Mesothelial cell of epicardium (in vitro differentiated cells): ENCODE results near the gene GRM7. TPM values are rescaled to one million over a fixed set of nuclear protein-coding genes. Genes with fewer than 3 reads are reported as not detected.

Experiments used
- DNase-seq, 2 experiments: peaks; one replicate each; pipeline ENCODE4 v3.0.0; 2021; ENCODE audit warnings: low spot score in 2 of 2; ENCODE audit not compliant: unreplicated experiment in 2 of 2
- H3K27ac Mint-ChIP-seq: 2 replicates; pipeline ENCODE4 v1.8.0; 2021; ENCODE audit warnings: mixed read lengths
- H3K27me3 Mint-ChIP-seq: 2 replicates; pipeline ENCODE4 v1.8.0; 2021; ENCODE audit warnings: low read depth, mixed read lengths
- H3K36me3 Mint-ChIP-seq: 2 replicates; pipeline ENCODE4 v1.8.0; 2021; ENCODE audit warnings: mixed read lengths
- H3K4me1 Mint-ChIP-seq: 2 replicates; pipeline ENCODE4 v1.8.0; 2021; ENCODE audit warnings: mixed read lengths
- H3K4me3 Mint-ChIP-seq: 2 replicates; pipeline ENCODE4 v1.8.0; 2021; ENCODE audit warnings: mild to moderate bottlenecking, moderate library complexity, mixed read lengths
- H3K9me3 Mint-ChIP-seq: 2 replicates; pipeline ENCODE4 v1.8.0; 2021; ENCODE audit warnings: mixed read lengths
- total RNA-seq: library from RNA; stranded (reverse); gene quantifications from 3 replicates; pipeline ENCODE4 v1.2.1, GENCODE V29; 2021
- TF ChIP-seq, protein P1 (sequence below): fragments of 200-600 bp; sonication (generic); IDR thresholded peaks from one replicate; pipeline ENCODE4 v1.5.0; 2021; ENCODE audit warnings: antibody characterized with exemption; ENCODE audit not compliant: unreplicated experiment

GRM7 gene
- total RNA-seq, 1 donor from 2014 or later = 0.69 TPM

DNA sequence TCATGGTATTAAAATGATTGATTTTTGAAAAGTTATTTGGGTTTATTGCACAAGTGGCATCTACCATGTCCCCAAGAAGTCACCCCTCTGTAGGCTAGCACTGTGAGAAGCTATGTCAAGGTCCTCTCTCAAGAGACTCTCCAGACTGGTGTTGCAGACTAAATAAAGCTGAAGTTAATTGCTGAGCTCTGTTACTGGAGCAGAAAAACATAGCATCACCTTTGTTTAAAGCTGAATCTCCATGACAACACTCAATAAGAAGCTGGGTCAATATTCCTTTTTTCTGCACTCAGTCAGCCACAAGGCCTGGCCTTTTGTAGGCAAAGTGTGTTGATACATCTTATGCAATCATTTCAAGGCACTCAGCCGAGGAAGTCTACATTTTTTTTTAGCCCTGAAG is 834.1 kb downstream of the GRM7 start:
- Mint-ChIP-seq H3K4me3 (no peak overlapping the region), H3K9me3 (no peaks in the 10 kb centered on the region), H3K27me3 (no peaks in the 10 kb centered on the region), H3K4me1 (peaks cover 8% of the 10 kb centered on the region), H3K27ac (no peak overlapping the region), H3K36me3 (no peaks in the 10 kb centered on the region)
- TF ChIP-seq, protein P1, sequence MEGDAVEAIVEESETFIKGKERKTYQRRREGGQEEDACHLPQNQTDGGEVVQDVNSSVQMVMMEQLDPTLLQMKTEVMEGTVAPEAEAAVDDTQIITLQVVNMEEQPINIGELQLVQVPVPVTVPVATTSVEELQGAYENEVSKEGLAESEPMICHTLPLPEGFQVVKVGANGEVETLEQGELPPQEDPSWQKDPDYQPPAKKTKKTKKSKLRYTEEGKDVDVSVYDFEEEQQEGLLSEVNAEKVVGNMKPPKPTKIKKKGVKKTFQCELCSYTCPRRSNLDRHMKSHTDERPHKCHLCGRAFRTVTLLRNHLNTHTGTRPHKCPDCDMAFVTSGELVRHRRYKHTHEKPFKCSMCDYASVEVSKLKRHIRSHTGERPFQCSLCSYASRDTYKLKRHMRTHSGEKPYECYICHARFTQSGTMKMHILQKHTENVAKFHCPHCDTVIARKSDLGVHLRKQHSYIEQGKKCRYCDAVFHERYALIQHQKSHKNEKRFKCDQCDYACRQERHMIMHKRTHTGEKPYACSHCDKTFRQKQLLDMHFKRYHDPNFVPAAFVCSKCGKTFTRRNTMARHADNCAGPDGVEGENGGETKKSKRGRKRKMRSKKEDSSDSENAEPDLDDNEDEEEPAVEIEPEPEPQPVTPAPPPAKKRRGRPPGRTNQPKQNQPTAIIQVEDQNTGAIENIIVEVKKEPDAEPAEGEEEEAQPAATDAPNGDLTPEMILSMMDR = no peak
- DNase-seq = no peak

- H3K9me3 Mint-ChIP-seq = no peaks in the 10 kb centered on the region
- no peaks in the 10 kb centered on the region for H3K36me3 Mint-ChIP-seq
- DNase-seq = no peak
- TF ChIP-seq, protein P1 = no peak
- H3K27me3 Mint-ChIP-seq = no peaks in the 10 kb centered on the region
- no peak overlapping the region for H3K4me3 Mint-ChIP-seq
- no peak overlapping the region for H3K27ac Mint-ChIP-seq
- peaks cover 8% of the 10 kb centered on the region for H3K4me1 Mint-ChIP-seq
Observed at GRCh38 chr3:7696320-7696719, 835.4 kb downstream of the GRM7 start.

GRCh38 chr3:7697548-7697947 is 836.6 kb downstream of the GRM7 start:
- no peaks in the 10 kb centered on the region for H3K36me3 Mint-ChIP-seq
- DNase-seq = no peak
- no peaks in the 10 kb centered on the region for H3K9me3 Mint-ChIP-seq
- no peak overlapping the region for H3K4me3 Mint-ChIP-seq
- peaks cover 8% of the 10 kb centered on the region for H3K4me1 Mint-ChIP-seq
- TF ChIP-seq, protein P1 = no peak
- no peak overlapping the region for H3K27ac Mint-ChIP-seq
- no peaks in the 10 kb centered on the region for H3K27me3 Mint-ChIP-seq

DNA sequence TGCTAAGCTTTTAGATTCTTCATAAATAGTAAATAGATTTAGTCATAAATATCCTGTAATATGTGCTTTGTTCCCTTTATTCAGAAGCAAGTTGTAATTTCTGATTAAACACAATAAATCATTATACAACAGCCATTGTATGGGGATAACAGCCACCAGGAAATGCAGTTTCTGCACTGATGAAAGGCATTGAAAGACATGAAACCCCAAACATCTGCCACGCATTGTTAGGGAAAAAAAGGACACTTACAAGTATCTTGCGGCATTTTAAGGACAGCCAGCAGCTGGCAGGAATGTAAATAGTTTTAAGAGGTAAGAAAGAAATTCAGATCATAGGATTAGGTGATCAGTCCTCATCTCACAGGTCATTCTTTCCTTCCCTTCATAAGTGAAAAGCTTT is 839.6 kb downstream of the GRM7 start:
- no peak overlapping the region for H3K4me3 Mint-ChIP-seq

GRCh38 chr3:7700977-7701376 is 840.1 kb downstream of the GRM7 start:
- no peaks in the 10 kb centered on the region for H3K27me3 Mint-ChIP-seq

More for the DNA sequence above, 839.6 kb downstream of the GRM7 start:
- no peaks in the 10 kb centered on the region for H3K36me3 Mint-ChIP-seq
- H3K9me3 Mint-ChIP-seq = no peaks in the 10 kb centered on the region
- no peaks in the 10 kb centered on the region for H3K27me3 Mint-ChIP-seq
- no peak overlapping the region for H3K27ac Mint-ChIP-seq
- TF ChIP-seq, protein P1 = no peak
- DNase-seq = no peak
- H3K4me1 Mint-ChIP-seq = peaks cover 8% of the 10 kb centered on the region

GRCh38 chr3:7707187-7707586 is 846.3 kb downstream of the GRM7 start:
- DNase-seq = no peak
- Mint-ChIP-seq H3K9me3 (no peaks in the 10 kb centered on the region), H3K4me1 (peaks cover 6% of the 10 kb centered on the region), H3K27ac (no peak overlapping the region), H3K36me3 (no peaks in the 10 kb centered on the region), H3K4me3 (no peak overlapping the region), H3K27me3 (no peaks in the 10 kb centered on the region)
- TF ChIP-seq, protein P1 = no peak

More at GRCh38 chr3:7700977-7701376, 840.1 kb downstream of the GRM7 start:
- H3K9me3 Mint-ChIP-seq = no peaks in the 10 kb centered on the region
- TF ChIP-seq, protein P1 = no peak
- peaks cover 8% of the 10 kb centered on the region for H3K4me1 Mint-ChIP-seq
- DNase-seq = no peak
- H3K36me3 Mint-ChIP-seq = no peaks in the 10 kb centered on the region
- no peak overlapping the region for H3K4me3 Mint-ChIP-seq
- no peak overlapping the region for H3K27ac Mint-ChIP-seq
